ENCODE results near the gene GSN. TPM values are rescaled to one million over a fixed set of nuclear protein-coding genes. Genes with fewer than 3 reads are reported as not detected.

The GSN gene
- polyA plus RNA-seq, 1 of the 3 experiments (the other 2 are of a cell fraction), result 168 TPM

- no peak overlapping the region for H2AFZ ChIP-seq (ENCODE audit: low read depth)
- H3F3A ChIP-seq (replicated peaks; ENCODE audit: insufficient read depth), result peaks cover 9% of the 10 kb centered on the region
- no peak for DNase-seq
- 100% methylated on average over 3 of the region's 3 CpGs for WGBS (ENCODE audit: low lambda C conversion rate)
- ChIA-PET CTCF (interaction anchor here (1.1 to 5.1 kb wide), 3 partner anchors 25 to 77 kb away, joined by 3 to 36 read pairs (median 5); partner anchors contain the start of gene GSN), POLR2A (no interaction called here)
- H4K20me1 ChIP-seq (ENCODE audit: insufficient read depth), result no peaks in the 10 kb centered on the region
- no peaks in the 10 kb centered on the region for H3K9me2 ChIP-seq
- H3K79me2 ChIP-seq (ENCODE audit: insufficient read depth), result no peaks in the 10 kb centered on the region
- no peak overlapping the region for H3K9ac ChIP-seq
- no peak for TF ChIP-seq GABPA (IDR thresholded peaks at IDR 0.05; ENCODE audit: low read depth)
- no peak for TF ChIP-seq EZH2phosphoT487 (IDR thresholded peaks at IDR 0.05; ENCODE audit: borderline replicate concordance, low read depth)
- no peak for TF ChIP-seq MXI1 (IDR thresholded peaks at IDR 0.05; ENCODE audit: low read depth, low read length)
- TF ChIP-seq YY1 (IDR thresholded peaks at IDR 0.05; ENCODE audit: low read depth), result no peak
- no peak for TF ChIP-seq SIN3A (IDR thresholded peaks at IDR 0.05; ENCODE audit: borderline replicate concordance, low read depth, low read length)
- no peak for TF ChIP-seq SMC3 (IDR thresholded peaks at IDR 0.05; ENCODE audit: low read depth, low read length)
- TF ChIP-seq, protein P1, sequence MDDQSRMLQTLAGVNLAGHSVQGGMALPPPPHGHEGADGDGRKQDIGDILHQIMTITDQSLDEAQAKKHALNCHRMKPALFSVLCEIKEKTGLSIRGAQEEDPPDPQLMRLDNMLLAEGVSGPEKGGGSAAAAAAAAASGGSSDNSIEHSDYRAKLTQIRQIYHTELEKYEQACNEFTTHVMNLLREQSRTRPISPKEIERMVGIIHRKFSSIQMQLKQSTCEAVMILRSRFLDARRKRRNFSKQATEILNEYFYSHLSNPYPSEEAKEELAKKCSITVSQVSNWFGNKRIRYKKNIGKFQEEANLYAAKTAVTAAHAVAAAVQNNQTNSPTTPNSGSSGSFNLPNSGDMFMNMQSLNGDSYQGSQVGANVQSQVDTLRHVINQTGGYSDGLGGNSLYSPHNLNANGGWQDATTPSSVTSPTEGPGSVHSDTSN (IDR thresholded peaks at IDR 0.05), result no peak
- no peak for TF ChIP-seq RAD21 (IDR thresholded peaks at IDR 0.05; ENCODE audit: low read length)
- TF ChIP-seq EP300 (IDR thresholded peaks at IDR 0.05; ENCODE audit: borderline replicate concordance in 1 of 2, low read depth in 1 of 2, low read length in 1 of 2), result no peak
- no peak for TF ChIP-seq NFIC (IDR thresholded peaks at IDR 0.05; ENCODE audit: borderline replicate concordance)
- no peak for TF ChIP-seq TAF1 (IDR thresholded peaks at IDR 0.05; ENCODE audit: borderline replicate concordance, low read depth, low read length)
- TF ChIP-seq, protein P2, sequence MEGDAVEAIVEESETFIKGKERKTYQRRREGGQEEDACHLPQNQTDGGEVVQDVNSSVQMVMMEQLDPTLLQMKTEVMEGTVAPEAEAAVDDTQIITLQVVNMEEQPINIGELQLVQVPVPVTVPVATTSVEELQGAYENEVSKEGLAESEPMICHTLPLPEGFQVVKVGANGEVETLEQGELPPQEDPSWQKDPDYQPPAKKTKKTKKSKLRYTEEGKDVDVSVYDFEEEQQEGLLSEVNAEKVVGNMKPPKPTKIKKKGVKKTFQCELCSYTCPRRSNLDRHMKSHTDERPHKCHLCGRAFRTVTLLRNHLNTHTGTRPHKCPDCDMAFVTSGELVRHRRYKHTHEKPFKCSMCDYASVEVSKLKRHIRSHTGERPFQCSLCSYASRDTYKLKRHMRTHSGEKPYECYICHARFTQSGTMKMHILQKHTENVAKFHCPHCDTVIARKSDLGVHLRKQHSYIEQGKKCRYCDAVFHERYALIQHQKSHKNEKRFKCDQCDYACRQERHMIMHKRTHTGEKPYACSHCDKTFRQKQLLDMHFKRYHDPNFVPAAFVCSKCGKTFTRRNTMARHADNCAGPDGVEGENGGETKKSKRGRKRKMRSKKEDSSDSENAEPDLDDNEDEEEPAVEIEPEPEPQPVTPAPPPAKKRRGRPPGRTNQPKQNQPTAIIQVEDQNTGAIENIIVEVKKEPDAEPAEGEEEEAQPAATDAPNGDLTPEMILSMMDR (IDR thresholded peaks at IDR 0.05), result no peak
- H3K27me3 ChIP-seq (ENCODE audit: insufficient read depth), result no peaks in the 10 kb centered on the region
- no peaks in the 10 kb centered on the region for H3K9me3 ChIP-seq
- peaks cover 28 to 38% of the 10 kb centered on the region in 2 experiments for H3K36me3 ChIP-seq (replicated peaks in 1 of 2; ENCODE audit: control insufficient read depth in 1 of 2, insufficient read depth in 2 of 2, low read length in 1 of 2)
- H3K4me1 ChIP-seq (ENCODE audit: control insufficient read depth in 1 of 2, insufficient read depth in 2 of 2, low read depth in 1 of 2, low read length in 1 of 2), result peaks cover 8 to 17% of the 10 kb centered on the region in 2 experiments; a peak in 2 of 4 replicates
- H3K4me2 ChIP-seq, result no peak overlapping the region
- no peak overlapping the region for H3K4me3 ChIP-seq (ENCODE audit: low read depth in 2 of 2, low read length in 1 of 2)
- H3K27ac ChIP-seq (ENCODE audit: low read depth in 2 of 2, low read length in 1 of 2), result no peak overlapping the region
Observed at GRCh38 chr9:121345070-121345469, 77.1 kb downstream of the GSN start.

GRCh38 chr9:121348221-121348620 lies 80.3 kb downstream of the GSN start:
- Histone ChIP-seq H4K20me1 (ENCODE audit: insufficient read depth) (no peaks in the 10 kb centered on the region), H3K27me3 (ENCODE audit: insufficient read depth) (no peaks in the 10 kb centered on the region), H3K4me2 (no peak overlapping the region), H3K9me3 (no peaks in the 10 kb centered on the region), H3K9ac (no peak overlapping the region), H3K36me3 (replicated peaks in 1 of 2; ENCODE audit: control insufficient read depth in 1 of 2, insufficient read depth in 2 of 2, low read length in 1 of 2) (peaks cover 34 to 39% of the 10 kb centered on the region in 2 experiments), H2AFZ (ENCODE audit: low read depth) (no peak overlapping the region), H3K9me2 (no peaks in the 10 kb centered on the region), H3K27ac (ENCODE audit: low read depth in 2 of 2, low read length in 1 of 2) (no peak overlapping the region), H3F3A (replicated peaks; ENCODE audit: insufficient read depth) (peaks cover 26% of the 10 kb centered on the region), H3K4me3 (ENCODE audit: low read depth in 2 of 2, low read length in 1 of 2) (no peak overlapping the region), H3K4me1 (ENCODE audit: control insufficient read depth in 1 of 2, insufficient read depth in 2 of 2, low read depth in 1 of 2, low read length in 1 of 2) (peaks cover 28 to 35% of the 10 kb centered on the region in 2 experiments; a peak in 3 of 4 replicates), H3K79me2 (ENCODE audit: insufficient read depth) (no peaks in the 10 kb centered on the region)
- ChIA-PET POLR2A (no interaction called here), CTCF (interaction anchor here (1.0 to 4.0 kb wide), 6 partner anchors 9 to 135 kb away, joined by 3 to 19 read pairs (median 3); no protein-coding TSS in a partner anchor)
- 98% methylated on average over 3 of the region's 3 CpGs for WGBS (ENCODE audit: low lambda C conversion rate)
- no peak for DNase-seq
- TF ChIP-seq TCF12 (IDR thresholded peaks at IDR 0.05), result no peak
- no peak for TF ChIP-seq MXI1 (IDR thresholded peaks at IDR 0.05; ENCODE audit: low read depth, low read length)
- no peak for TF ChIP-seq SIN3A (IDR thresholded peaks at IDR 0.05; ENCODE audit: borderline replicate concordance, low read depth, low read length)
- no peak for TF ChIP-seq SMC3 (IDR thresholded peaks at IDR 0.05; ENCODE audit: low read depth, low read length)
- TF ChIP-seq TEAD4 (IDR thresholded peaks at IDR 0.05; ENCODE audit: borderline replicate concordance, insufficient read depth), result no peak
- TF ChIP-seq MEF2A (IDR thresholded peaks at IDR 0.05; ENCODE audit: borderline replicate concordance, low read depth), result no peak
- TF ChIP-seq, protein P2 (IDR thresholded peaks at IDR 0.05), result no peak
- TF ChIP-seq, protein P3, sequence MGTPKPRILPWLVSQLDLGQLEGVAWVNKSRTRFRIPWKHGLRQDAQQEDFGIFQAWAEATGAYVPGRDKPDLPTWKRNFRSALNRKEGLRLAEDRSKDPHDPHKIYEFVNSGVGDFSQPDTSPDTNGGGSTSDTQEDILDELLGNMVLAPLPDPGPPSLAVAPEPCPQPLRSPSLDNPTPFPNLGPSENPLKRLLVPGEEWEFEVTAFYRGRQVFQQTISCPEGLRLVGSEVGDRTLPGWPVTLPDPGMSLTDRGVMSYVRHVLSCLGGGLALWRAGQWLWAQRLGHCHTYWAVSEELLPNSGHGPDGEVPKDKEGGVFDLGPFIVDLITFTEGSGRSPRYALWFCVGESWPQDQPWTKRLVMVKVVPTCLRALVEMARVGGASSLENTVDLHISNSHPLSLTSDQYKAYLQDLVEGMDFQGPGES (IDR thresholded peaks at IDR 0.05; ENCODE audit: low read depth, low read length), result no peak
- TF ChIP-seq, protein P4, sequence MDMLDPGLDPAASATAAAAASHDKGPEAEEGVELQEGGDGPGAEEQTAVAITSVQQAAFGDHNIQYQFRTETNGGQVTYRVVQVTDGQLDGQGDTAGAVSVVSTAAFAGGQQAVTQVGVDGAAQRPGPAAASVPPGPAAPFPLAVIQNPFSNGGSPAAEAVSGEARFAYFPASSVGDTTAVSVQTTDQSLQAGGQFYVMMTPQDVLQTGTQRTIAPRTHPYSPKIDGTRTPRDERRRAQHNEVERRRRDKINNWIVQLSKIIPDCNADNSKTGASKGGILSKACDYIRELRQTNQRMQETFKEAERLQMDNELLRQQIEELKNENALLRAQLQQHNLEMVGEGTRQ (IDR thresholded peaks at IDR 0.05; ENCODE audit: borderline replicate concordance, low read depth, low read length), result no peak
- no peak for TF ChIP-seq GABPA (IDR thresholded peaks at IDR 0.05; ENCODE audit: low read depth)
- no peak for TF ChIP-seq FOXM1 (IDR thresholded peaks at IDR 0.05; ENCODE audit: low read depth)
- TF ChIP-seq EZH2phosphoT487 (IDR thresholded peaks at IDR 0.05; ENCODE audit: borderline replicate concordance, low read depth), result no peak
- TF ChIP-seq ELF1 (IDR thresholded peaks at IDR 0.05), result no peak
- TF ChIP-seq RCOR1 (IDR thresholded peaks at IDR 0.05; ENCODE audit: low read length), result no peak
- no peak for TF ChIP-seq JUND (IDR thresholded peaks at IDR 0.05)
